Suprapubic skin (tissue), 4 donors: Measurements from ENCODE around the gene CST4. TPM values are rescaled to one million over a fixed set of nuclear protein-coding genes. Genes with fewer than 3 reads are reported as not detected.
"Not testable (repeated sequence)": the region's sequence is repeated elsewhere in the genome, so short reads cannot be mapped to it uniquely, and the experiment has no call there.

Experiments used
- DNase-seq, 2 donors: peaks; one replicate each; pipeline ENCODE4 v3.0.0-alpha.2; 2019; ENCODE audit warnings: low spot score in 2 of 2
- H3K27ac ChIP-seq: fragments of 200-600 bp; sonication (generic); one replicate; pipeline ENCODE4 v1.5.1; 2019
- H3K27me3 ChIP-seq: fragments of 200-600 bp; sonication (generic); one replicate; pipeline ENCODE4 v1.5.1; 2019
- H3K36me3 ChIP-seq: fragments of 200-600 bp; sonication (generic); one replicate; pipeline ENCODE4 v1.5.1; 2019
- H3K4me1 ChIP-seq: fragments of 200-600 bp; sonication (generic); one replicate; pipeline ENCODE4 v1.5.1; 2019
- H3K4me3 ChIP-seq: fragments of 200-600 bp; sonication (generic); one replicate; pipeline ENCODE4 v1.5.1; 2019; ENCODE audit warnings: mild to moderate bottlenecking
- H3K9me3 ChIP-seq: fragments of 200-600 bp; sonication (generic); one replicate; pipeline ENCODE4 v1.5.1; 2019
- EP300 ChIP-seq: sonication (generic); formaldehyde crosslinking; IDR thresholded peaks from one replicate; pipeline ENCODE4 v1.6.1; 2017; ENCODE audit warnings: antibody characterized with exemption
- POLR2A ChIP-seq, 2 donors: fragments of 450-650 bp; IDR thresholded peaks; one replicate each; pipeline ENCODE4 v1.6.1; 2017; ENCODE audit warnings: antibody characterized with exemption in 2 of 2, mild to moderate bottlenecking in 2 of 2, moderate library complexity in 2 of 2
- POLR2AphosphoS5 ChIP-seq, 3 donors: sonication (generic); formaldehyde crosslinking; IDR thresholded peaks; one replicate each; pipeline ENCODE4 v1.6.1; 2017; ENCODE audit warnings: antibody characterized with exemption in 3 of 3
- WGBS: methylation state at CpG from one replicate; pipeline ENCODE4 v1.1.5; 2018; 5-methylcytosine and 5-hydroxymethylcytosine counted together
- total RNA-seq, 4 donors: library from RNA; depleted of rRNA; stranded (reverse); fragments of >200 nt; gene quantifications; one replicate each; pipeline ENCODE4 v1.1.0, GENCODE V29; 2016
- TF ChIP-seq, protein P1 (sequence below), 2 donors: fragments of 200-600 bp in 1 of 2; fragments of 450-650 bp in 1 of 2; sonication (generic) in 1 of 2; IDR thresholded peaks; one replicate each; pipeline ENCODE4 v1.5.1; 2016 to 2019; ENCODE audit warnings: antibody characterized with exemption in 2 of 2, mild to moderate bottlenecking in 1 of 2, moderate library complexity in 1 of 2

The CST4 gene
- total RNA-seq, 4 donors from 2014 or later: not detected

DNA sequence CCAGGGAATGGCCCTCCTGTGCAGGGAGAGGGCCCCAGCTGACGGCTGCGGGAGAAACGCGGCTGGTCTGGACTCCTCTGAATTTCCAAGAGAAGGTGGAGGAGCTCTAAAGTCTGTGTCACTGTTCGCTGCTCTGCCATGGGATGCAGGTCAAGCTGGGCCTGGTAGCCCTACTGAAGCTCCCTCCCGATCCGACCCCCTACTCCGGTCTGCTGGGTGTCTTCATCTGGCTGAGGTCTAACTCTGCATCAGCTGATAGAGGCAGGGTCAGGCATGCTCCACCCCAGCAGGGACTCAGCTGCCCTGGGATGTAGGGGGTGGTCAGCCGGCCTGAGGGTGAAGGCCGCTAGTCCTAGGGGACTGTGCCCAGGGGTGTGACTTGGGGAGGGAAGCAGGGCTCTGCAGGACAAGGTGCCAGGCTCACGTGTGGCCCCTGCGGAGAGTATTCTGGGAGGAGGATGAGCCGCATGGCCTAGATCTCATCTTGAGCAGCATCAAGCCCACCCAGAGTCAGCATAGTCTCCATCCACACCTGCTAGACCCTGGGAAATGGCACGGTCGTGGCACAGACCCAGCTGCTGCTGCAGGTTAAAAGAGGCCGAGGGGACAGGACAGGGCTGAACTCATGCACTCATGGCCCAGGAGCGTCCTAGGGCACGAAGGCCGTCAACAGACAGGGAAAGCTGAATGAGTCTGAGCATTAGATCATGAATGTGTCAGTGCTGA lies 52.5 kb downstream of the CST4 start:
- TF ChIP-seq EP300: no peak
- TF ChIP-seq, protein P1, sequence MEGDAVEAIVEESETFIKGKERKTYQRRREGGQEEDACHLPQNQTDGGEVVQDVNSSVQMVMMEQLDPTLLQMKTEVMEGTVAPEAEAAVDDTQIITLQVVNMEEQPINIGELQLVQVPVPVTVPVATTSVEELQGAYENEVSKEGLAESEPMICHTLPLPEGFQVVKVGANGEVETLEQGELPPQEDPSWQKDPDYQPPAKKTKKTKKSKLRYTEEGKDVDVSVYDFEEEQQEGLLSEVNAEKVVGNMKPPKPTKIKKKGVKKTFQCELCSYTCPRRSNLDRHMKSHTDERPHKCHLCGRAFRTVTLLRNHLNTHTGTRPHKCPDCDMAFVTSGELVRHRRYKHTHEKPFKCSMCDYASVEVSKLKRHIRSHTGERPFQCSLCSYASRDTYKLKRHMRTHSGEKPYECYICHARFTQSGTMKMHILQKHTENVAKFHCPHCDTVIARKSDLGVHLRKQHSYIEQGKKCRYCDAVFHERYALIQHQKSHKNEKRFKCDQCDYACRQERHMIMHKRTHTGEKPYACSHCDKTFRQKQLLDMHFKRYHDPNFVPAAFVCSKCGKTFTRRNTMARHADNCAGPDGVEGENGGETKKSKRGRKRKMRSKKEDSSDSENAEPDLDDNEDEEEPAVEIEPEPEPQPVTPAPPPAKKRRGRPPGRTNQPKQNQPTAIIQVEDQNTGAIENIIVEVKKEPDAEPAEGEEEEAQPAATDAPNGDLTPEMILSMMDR (IDR thresholded peaks at IDR 0.05): no peak
- no peak for TF ChIP-seq POLR2AphosphoS5 (IDR thresholded peaks at IDR 0.05)
- no peak for TF ChIP-seq POLR2A (IDR thresholded peaks at IDR 0.05)
- peaks cover 57% of the 10 kb centered on the region for H3K4me1 ChIP-seq
- H3K27me3 ChIP-seq: no peaks in the 10 kb centered on the region
- no peaks in the 10 kb centered on the region for H3K9me3 ChIP-seq
- 67% methylated on average over 12 of the region's 19 CpGs for WGBS
- peaks cover 30% of the 10 kb centered on the region for H3K36me3 ChIP-seq
- peak overlapping the region; percentile 99 for H3K27ac ChIP-seq
- DNase-seq: no peak
- peak overlapping the region; percentile 95 for H3K4me3 ChIP-seq

DNA sequence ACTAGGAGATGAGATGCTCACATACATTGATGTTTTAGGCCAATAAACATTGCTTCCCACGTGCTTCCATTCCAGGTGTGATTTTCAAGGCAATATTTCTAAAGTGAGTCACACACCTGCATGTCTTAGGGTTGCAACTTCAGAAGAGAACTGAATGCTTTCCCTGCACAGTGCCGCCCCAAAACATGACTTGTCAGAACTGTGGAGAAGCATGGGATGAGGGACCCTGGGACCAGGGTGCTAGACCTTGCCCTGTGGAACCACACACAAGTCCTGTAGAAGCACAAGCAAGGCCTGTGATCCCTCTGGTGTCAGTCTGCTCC lies 53.1 kb downstream of the CST4 start:
- H3K27me3 ChIP-seq, H3K9me3 ChIP-seq, DNase-seq: not testable (repeated sequence)
- peak overlapping the region; percentile 95 for H3K4me3 ChIP-seq
- WGBS: 13% methylated on average over 2 of the region's 2 CpGs
- H3K27ac ChIP-seq: peak overlapping the region; percentile 99
- peaks cover 30% of the 10 kb centered on the region for H3K36me3 ChIP-seq
- H3K4me1 ChIP-seq: peaks cover 56% of the 10 kb centered on the region

Other genes starting within 250 kb of the CST4 start
- not detected for gene CSTL1, start 249.4 kb downstream of the CST4 start, total RNA-seq
- not detected for gene CST11, start 236.2 kb downstream of the CST4 start, total RNA-seq
- gene CST8, start 197.9 kb downstream of the CST4 start, total RNA-seq: not detected
- not detected for gene CST9L, start 120.6 kb downstream of the CST4 start, total RNA-seq
- gene CST9, start 83.1 kb downstream of the CST4 start, total RNA-seq: not detected
- 100 to 1,000 TPM; 258 to 476 (median 386) TPM for gene CST3, start 51.1 kb downstream of the CST4 start, total RNA-seq
- 10 to 100 TPM in 1 of 4 donors, not detected in 3; 11.2 TPM for gene CST1, start 61.9 kb upstream of the CST4 start, total RNA-seq
- gene CST2, start 137.7 kb upstream of the CST4 start, total RNA-seq: 1 to 10 TPM in 2 of 4 donors, not detected in 2; 1.1 to 2.2 TPM
- not detected for gene CST5, start 190.7 kb upstream of the CST4 start, total RNA-seq